Measurements from ENCODE around the gene JARID2.

Gene JARID2

GRCh38 chr6:15339081-15339480 is 93.2 kb downstream of the JARID2 start:
- Histone ChIP-seq H3K4me3 (ENCODE audit: low read depth, low read length) (no peak overlapping the region), H3K27ac (peak overlapping the region; percentile 49), H3K27me3 (ENCODE audit: insufficient read depth, low read depth, severe bottlenecking) (no peaks in the 10 kb centered on the region), H3K9me3 (ENCODE audit: severe bottlenecking) (no peaks in the 10 kb centered on the region), H3K36me3 (no peaks in the 10 kb centered on the region)
- TF ChIP-seq CTCF (IDR thresholded peaks at IDR 0.05; ENCODE audit: low read depth, low read length) = no peak
- DNase-seq = peak; percentile 65

GRCh38 chr6:15340105-15340601 is 94.3 kb downstream of the JARID2 start:
- no peak overlapping the region for H3K4me3 ChIP-seq (ENCODE audit: low read depth, low read length)
- H3K27ac ChIP-seq = no peak overlapping the region
- no peaks in the 10 kb centered on the region for H3K36me3 ChIP-seq
- no peak for TF ChIP-seq CTCF (IDR thresholded peaks at IDR 0.05; ENCODE audit: low read depth, low read length)
- H3K27me3 ChIP-seq (ENCODE audit: insufficient read depth, low read depth, severe bottlenecking) = no peaks in the 10 kb centered on the region
- DNase-seq = no peak
- no peaks in the 10 kb centered on the region for H3K9me3 ChIP-seq (ENCODE audit: severe bottlenecking)

GRCh38 chr6:15340775-15341174 is 94.9 kb downstream of the JARID2 start:
- Histone ChIP-seq H3K4me3 (ENCODE audit: low read depth, low read length) (no peak overlapping the region), H3K36me3 (no peaks in the 10 kb centered on the region), H3K27me3 (ENCODE audit: insufficient read depth, low read depth, severe bottlenecking) (no peaks in the 10 kb centered on the region), H3K9me3 (ENCODE audit: severe bottlenecking) (no peaks in the 10 kb centered on the region), H3K27ac (no peak overlapping the region)
- no peak for TF ChIP-seq CTCF (IDR thresholded peaks at IDR 0.05; ENCODE audit: low read depth, low read length)
- no peak for DNase-seq

- no peak overlapping the region for H3K27ac ChIP-seq
- no peak for DNase-seq
- no peaks in the 10 kb centered on the region for H3K9me3 ChIP-seq (ENCODE audit: severe bottlenecking)
- no peaks in the 10 kb centered on the region for H3K36me3 ChIP-seq
- H3K4me3 ChIP-seq (ENCODE audit: low read depth, low read length) = no peak overlapping the region
- no peaks in the 10 kb centered on the region for H3K27me3 ChIP-seq (ENCODE audit: insufficient read depth, low read depth, severe bottlenecking)
- no peak for TF ChIP-seq CTCF (IDR thresholded peaks at IDR 0.05; ENCODE audit: low read depth, low read length)
Measured at GRCh38 chr6:15341311-15342001, 95.6 kb downstream of the JARID2 start.

- no peaks in the 10 kb centered on the region for H3K27me3 ChIP-seq (ENCODE audit: insufficient read depth, low read depth, severe bottlenecking)
- no peak overlapping the region for H3K27ac ChIP-seq
- H3K4me3 ChIP-seq (ENCODE audit: low read depth, low read length) = no peak overlapping the region
- DNase-seq = no peak
- no peak for TF ChIP-seq CTCF (IDR thresholded peaks at IDR 0.05; ENCODE audit: low read depth, low read length)
- H3K9me3 ChIP-seq (ENCODE audit: severe bottlenecking) = no peaks in the 10 kb centered on the region
- H3K36me3 ChIP-seq = no peaks in the 10 kb centered on the region
Measured at GRCh38 chr6:15342114-15342513, 96.2 kb downstream of the JARID2 start.
